ENCODE results near the gene TRIM36.

DNA sequence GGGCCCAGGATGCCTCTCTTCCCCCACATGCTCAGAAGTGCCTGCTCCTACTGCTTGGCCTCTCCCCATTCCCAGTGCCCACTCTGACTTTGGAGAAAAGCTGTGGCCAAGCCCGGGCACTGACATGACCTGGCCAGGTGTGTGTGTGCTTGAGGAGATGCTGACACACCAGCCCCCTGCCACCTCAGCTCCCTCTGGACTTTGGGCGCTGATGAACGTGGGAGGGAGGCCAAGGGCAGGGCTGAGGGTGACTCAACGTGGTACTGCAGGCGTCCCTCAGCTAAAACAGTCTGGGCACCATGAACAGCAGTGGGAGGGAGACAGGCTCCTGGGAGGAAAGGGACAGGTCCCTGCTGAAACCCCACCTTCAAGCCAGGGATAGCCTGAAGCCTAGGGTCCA is 3.9 kb downstream of the TRIM36 start:
- TF ChIP-seq, protein P1, sequence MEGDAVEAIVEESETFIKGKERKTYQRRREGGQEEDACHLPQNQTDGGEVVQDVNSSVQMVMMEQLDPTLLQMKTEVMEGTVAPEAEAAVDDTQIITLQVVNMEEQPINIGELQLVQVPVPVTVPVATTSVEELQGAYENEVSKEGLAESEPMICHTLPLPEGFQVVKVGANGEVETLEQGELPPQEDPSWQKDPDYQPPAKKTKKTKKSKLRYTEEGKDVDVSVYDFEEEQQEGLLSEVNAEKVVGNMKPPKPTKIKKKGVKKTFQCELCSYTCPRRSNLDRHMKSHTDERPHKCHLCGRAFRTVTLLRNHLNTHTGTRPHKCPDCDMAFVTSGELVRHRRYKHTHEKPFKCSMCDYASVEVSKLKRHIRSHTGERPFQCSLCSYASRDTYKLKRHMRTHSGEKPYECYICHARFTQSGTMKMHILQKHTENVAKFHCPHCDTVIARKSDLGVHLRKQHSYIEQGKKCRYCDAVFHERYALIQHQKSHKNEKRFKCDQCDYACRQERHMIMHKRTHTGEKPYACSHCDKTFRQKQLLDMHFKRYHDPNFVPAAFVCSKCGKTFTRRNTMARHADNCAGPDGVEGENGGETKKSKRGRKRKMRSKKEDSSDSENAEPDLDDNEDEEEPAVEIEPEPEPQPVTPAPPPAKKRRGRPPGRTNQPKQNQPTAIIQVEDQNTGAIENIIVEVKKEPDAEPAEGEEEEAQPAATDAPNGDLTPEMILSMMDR (IDR thresholded peaks at IDR 0.05), result no peak
- no peak for TF ChIP-seq POLR2A (IDR thresholded peaks at IDR 0.05)
- TF ChIP-seq POLR2AphosphoS5 (IDR thresholded peaks at IDR 0.05), result no peak

All from sigmoid colon (tissue), 4 donors.